DMS 273 (cell line): ENCODE measurements around the gene EBF3.

Source experiments
- DNase-seq: peaks from one replicate; lab custom pipeline; 2025; ENCODE audit not compliant: unreplicated experiment; lab: John Stamatoyannopoulos, UW

Gene EBF3

GRCh38 chr10:129963641-129964501, at the start of gene EBF3:
Gene EBF3, minus strand, starts transcription at chr10:129964274. Its CDS starts 506 bp downstream, at chr10:129963768.
- peak; percentile 92 for DNase-seq

DNA sequence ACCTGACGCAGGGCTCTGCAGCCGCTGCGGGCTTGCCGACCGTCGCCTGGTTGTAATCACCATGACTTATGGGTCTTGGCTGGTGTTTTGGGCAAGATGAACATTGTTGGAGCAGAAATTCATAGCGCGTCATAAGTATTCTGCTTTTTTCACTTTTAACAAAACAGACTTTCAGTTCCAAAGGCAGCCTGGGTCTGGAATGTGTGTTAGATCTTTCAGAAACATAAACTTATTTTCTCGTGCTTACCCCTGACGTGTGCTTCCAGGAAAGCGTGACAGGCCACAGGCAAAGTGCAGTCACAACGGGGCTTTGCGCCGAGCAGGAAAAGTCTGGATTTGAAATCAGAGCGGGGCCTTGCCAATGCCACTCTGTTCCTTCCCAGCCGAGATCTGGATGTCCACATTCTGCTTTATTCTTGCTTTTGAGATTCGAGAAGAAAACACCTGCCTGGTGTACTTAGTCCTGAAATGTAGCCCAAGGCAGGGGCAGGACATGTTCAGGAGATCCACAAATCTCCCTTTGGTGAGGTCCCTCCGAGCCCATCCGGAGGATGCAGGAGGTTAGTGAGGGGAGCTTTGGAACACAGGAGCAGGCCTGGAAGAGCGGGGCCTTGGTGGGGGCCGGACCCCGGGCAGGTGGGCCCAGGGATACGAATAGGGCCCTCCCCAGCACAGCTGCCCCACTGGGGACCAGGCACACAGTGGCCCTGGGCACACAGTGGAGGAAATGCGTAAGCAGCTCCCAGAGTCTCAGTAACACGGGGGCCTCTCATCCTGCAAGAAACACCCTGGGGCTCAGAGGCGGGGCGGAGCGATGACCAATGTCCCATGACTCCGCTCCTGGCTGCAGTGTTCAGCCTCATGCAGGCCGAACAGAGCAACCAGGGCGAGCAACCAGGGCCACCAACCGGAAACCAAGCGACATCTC, 49.5 kb upstream of the EBF3 start:
- DNase-seq, result no peak

DNA sequence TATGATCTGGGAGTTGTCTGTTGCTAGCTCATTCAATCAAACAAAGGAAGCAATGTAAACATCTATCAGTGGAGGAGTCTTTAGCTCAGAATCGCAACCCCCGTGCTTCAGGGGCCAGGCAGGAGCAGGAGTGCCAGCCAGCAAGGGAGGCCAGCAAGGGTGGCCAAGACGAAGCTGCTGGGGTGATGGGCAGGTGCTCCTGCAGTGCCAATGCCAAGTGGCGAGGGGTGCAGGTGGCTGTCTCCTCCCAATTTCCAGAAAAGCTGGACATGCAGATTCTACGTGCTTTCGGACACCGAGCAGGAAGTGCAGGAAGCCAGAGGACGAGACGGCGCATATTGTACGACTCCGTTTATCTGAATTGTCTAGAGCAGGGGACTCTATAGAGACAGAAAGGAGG, 48.1 kb upstream of the EBF3 start:
- no peak for DNase-seq

DNA sequence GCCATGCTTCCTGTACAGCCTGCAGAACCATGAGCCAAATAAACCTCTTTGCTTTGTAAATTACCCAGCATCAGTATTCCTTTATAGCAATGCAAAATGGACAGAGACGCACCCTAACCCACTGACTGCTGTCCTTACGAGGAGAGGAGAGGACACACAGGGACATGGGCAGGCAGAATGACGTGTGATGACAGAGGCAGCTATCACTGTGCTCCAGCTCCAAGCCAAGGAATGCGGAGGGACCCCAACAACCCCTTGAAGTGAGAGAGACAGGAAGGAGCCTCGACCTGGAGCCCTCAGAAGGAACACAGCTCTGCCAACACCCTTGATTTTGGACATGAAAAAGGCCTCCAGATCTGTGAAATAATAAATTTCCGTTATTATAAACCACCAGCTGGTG, 46.6 kb upstream of the EBF3 start:
- DNase-seq, result no peak

GRCh38 chr10:130009228-130009627, 45.2 kb upstream of the EBF3 start:
- no peak for DNase-seq

DNA sequence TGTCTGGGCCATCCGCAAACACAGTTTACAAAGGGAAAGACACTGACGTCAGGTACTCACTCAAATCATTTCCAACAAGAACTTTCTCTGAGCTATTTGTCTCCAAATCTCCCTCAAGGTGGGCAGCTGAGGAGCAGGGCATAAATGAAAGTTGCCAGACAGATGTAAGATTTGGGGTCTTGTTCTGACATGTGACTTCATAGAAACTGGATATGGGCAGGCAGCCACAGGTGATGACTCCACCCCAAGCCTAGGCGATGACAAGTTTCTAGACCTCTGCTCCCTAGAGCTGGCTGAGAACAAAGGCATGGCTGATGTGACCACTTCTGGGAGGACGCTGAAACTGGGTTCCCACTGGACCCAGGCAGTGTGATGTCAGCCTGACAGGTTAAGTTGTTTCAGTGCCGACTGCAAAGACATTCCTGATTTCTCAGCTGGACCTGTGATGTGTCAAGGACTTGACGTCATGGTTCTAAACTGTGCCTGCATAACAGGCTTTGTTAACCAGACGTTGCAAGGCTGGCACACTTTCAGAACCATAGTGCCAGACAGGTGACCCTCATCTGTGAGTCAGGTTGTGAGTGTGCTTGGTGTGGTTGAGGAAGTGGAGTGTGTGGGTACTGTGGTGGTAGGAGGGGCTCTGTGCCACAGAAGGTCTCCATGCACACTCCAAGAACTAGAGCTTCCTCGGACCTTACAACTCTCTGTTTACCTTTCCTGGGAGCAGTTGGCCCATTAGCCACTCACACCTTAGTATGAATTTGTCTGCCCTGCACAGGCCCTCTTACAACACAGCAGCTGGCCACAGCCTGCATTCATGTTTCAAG, 39.9 kb upstream of the EBF3 start:
- no peak for DNase-seq

DNA sequence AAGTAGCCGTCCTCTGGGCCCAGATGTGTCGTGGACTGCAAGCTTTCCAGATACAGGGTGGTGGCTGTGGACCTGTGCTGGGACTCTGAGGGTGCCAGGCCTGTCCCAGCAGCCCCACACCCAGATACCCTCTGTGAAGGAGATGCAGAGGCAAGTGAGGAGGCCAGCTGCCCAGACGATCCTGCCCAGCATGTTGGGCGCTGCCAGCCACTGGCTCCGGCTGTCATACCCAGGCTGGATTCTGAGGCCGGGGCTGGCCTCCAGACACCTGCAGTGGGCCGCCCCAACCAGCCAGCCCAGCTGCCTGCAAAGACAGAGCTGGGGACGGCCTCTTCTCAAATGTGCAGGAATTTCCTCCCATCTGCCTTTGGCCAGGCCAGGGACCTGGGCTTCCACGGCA, 39.1 kb upstream of the EBF3 start:
- no peak for DNase-seq

DNA sequence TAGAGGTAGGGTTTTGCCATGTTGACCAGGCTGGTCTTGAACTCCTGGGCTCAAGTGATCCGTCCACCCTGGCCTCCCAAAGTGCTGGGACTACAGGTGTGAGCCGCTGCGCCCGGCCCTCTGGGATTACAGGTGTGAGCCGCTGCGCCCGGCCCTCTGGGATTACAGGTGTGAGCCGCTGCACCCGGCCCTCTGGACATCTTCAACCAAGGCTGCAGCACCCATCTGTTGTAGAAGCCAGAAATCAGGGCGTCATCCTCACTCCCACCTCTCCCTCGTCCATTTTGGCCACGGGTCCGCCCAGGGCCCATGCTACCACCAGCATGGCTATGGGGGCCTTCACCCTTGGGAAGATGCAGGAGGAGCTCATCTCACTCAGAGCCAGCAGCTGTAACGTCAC, 38.5 kb upstream of the EBF3 start:
- no peak for DNase-seq

DNA sequence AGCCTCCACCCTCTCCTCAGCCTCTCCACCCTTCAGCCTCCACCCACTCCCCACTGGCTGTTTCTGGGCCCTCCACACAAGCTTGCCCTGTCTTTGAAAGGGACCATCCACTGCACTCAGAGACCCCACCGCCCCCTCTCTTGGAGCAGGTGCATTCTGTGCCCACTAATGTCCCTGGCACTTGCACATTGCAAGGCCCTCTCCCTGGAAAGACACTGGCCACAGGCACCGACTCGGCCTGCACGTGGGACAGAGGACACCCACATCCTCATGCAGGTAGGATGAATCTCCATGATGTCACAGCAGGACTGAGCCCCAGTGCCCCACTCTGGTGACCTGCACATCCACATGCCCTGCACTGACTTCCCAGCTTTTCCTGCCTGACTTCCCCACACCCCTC, 36.8 kb upstream of the EBF3 start:
- DNase-seq, result no peak

- DNase-seq, result no peak
Observed at GRCh38 chr10:129999140-129999539, 35.1 kb upstream of the EBF3 start.

DNA sequence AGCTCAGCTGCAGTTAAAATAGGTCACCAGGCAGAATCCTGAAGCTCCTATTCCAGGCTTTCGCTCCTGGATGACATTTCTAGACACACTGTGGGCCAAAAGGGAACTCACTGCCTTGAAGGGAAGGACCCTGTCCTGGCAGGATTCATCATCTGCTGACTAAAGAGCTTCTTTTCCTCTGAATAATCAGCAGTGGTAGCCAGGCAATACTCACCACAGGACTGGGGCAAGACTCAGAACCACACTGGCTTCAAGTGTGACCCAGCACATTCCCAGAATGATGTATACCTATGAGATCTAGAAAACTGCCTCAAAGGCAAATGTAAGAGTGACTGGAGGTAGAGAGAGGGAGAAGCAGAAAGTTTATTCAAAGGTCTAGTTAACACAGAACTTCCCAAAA, 29.5 kb upstream of the EBF3 start:
- no peak for DNase-seq

DNA sequence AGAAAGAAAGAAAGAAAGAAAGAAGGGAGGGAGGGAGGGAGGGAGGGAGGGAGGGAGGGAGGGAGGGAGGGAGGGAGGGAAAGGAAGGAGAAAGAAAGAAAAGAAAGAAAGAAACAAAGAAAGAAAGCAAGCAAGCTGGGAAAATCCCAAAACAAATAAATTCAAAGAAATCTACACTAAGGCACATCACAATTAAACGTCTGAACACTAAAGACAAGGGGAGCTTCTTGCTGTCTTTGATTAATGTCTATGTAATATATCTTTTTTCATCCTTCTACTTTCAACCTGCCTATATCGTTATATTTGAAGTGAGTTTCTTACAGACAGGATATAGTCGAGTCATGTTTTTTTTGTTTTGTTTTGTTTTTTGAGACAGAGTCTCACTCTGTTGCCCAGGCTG, 28.3 kb upstream of the EBF3 start:
- DNase-seq, result no peak

DNA sequence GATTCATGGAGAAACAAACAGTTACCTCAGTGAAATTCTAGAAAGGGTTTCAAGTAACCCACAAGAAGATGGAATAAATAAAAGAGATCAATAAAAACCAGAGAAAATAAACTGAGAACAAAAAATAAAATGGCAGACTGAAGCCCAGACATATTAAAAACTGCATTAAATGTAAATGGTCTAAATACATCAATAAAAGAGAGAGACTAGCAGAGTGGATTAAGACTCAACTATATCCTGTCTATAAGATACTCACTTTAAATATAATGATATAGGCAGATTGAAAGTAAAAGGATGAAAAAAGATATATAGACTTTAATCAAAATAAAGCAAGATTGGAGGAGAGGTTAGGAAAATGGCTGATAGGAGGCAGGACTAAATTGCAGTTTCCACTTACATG, 18.8 kb upstream of the EBF3 start:
- no peak for DNase-seq

DNA sequence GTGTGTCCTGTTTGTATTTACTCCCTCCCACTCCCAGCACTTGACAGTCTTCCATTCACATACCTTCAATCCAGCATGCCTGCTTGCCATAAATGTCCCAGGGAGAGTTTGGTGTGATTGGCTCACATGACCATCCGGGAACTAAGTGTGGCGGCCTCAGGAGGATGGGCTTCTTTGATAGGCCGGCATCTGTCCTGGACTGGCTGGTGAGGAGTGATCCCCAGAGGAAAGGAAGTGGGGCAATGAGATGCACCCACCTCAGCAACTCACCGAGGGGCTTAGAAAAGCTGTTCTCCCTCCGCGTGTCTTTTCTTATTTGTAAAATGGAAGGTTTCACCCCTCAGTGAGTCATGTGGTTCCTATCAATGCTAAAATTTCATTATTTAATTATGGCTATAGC, 14.9 kb upstream of the EBF3 start:
- no peak for DNase-seq

DNA sequence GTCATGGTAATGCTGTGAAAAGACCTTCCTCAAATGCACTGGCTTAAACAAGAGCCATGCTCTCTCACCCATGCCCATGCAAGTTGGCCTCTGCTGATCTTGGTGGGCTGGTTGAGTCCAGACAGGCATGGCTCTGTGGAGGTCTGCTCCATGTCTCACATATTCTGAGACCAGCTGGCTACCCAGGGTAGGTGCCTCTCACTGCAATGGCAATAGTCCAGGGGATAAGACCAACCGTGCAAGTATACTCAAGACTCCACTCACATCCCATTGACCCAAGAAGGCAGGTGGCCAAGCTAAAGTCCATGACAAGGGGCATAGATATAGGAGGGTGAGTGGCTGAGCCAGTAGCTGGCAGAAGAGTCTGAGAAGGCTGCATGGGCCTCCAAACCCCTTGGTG, 14.2 kb upstream of the EBF3 start:
- no peak for DNase-seq

- no peak for DNase-seq
Observed at GRCh38 chr10:129977794-129978193, 13.7 kb upstream of the EBF3 start.

- DNase-seq, result no peak
Observed at GRCh38 chr10:129973674-129974059, 9.6 kb upstream of the EBF3 start.

- peak; percentile 23 for DNase-seq
Observed at GRCh38 chr10:129972966-129973673, 9.0 kb upstream of the EBF3 start.

- peak; percentile 36 for DNase-seq
Observed at GRCh38 chr10:129972145-129972965, 8.3 kb upstream of the EBF3 start.
